A549 (cell line): ENCODE measurements around the gene L3MBTL4.

ENCODE experiments used
- CEBPB ChIP-seq, 2 experiments: fragments of >200 bp in 1 of 2; sonication (Bioruptor Twin) in 1 of 2; formaldehyde crosslinking in 1 of 2; IDR thresholded peaks; 2 replicates each; pipeline ENCODE4 v1.6.1; 2012 to 2016
- CTCF ChIP-seq: fragments of >200 bp; sonication (Bioruptor Twin); formaldehyde crosslinking; IDR thresholded peaks from 3 replicates; pipeline ENCODE4 v1.5.1; 2016
- RFX5 ChIP-seq: fragments of 450-650 bp; IDR thresholded peaks from 2 replicates; pipeline ENCODE4 v1.7.1; 2014; ENCODE audit warnings: antibody characterized with exemption, mild to moderate bottlenecking, moderate library complexity

- TF ChIP-seq RFX5, result no peak
- no peak for TF ChIP-seq CTCF
- no peak for TF ChIP-seq CEBPB (IDR thresholded peaks at IDR 0.05)
Measured at GRCh38 chr18:6261938-6262337, 152.8 kb downstream of the L3MBTL4 start.
